GM18519 (cell line): ENCODE results near the gene BRWD1.
"Not testable (repeated sequence)": the region's sequence is repeated elsewhere in the genome, so short reads cannot be mapped to it uniquely, and the experiment has no call there.

Source experiments
- ATAC-seq: cut with Tn5 transposase; IDR thresholded peaks from one replicate; pipeline ENCODE4 v1.9.1; 2021; ENCODE audit warnings: mild to moderate bottlenecking, moderate library complexity; ENCODE audit not compliant: unreplicated experiment, low FRiP score

Gene BRWD1

GRCh38 chr21:39144191-39144590 is 169.2 kb downstream of the BRWD1 start:
- ATAC-seq = no peak

GRCh38 chr21:39142972-39143371 is 170.5 kb downstream of the BRWD1 start:
- no peak for ATAC-seq

- ATAC-seq = no peak
Observed at GRCh38 chr21:39141502-39141901, 171.9 kb downstream of the BRWD1 start.

- no peak for ATAC-seq
Observed at GRCh38 chr21:39137248-39138178, 175.9 kb downstream of the BRWD1 start.

- no peak for ATAC-seq
Observed at GRCh38 chr21:39136711-39137110, 176.7 kb downstream of the BRWD1 start.

- not testable (repeated sequence) for ATAC-seq
Observed at GRCh38 chr21:39136138-39136537, 177.3 kb downstream of the BRWD1 start.

- no peak for ATAC-seq
Observed at GRCh38 chr21:39134288-39134810, 179.1 kb downstream of the BRWD1 start.
